G401 (cell line): ENCODE results near the gene MRPS31. TPM values are rescaled to one million over a fixed set of nuclear protein-coding genes. Genes with fewer than 3 reads are reported as not detected.

Experiments
- DNase-seq: peaks from one replicate; pipeline ENCODE4 v3.0.0-alpha.2; 2015; ENCODE audit warnings: low spot score
- in situ Hi-C: cut with HindIII; loops from 2 replicates; pipeline ENCODE4 v1.10.0; 2016; ENCODE audit warnings: low sequenced_read_pairs, mixed read lengths
- total RNA-seq: library from RNA; depleted of rRNA; stranded (reverse); fragments of >200 nt; shearing (Covaris generic); gene quantifications from 2 replicates; pipeline ENCODE4 v1.2.3, GENCODE V29; 2014; rRNA removed

MRPS31 gene
- total RNA-seq, 1 experiment from 2014 or later = 42.3 TPM

- no peak for DNase-seq
- in situ Hi-C loops = no loop called here
Observed at GRCh38 chr13:40681341-40682146, 89.4 kb downstream of the MRPS31 start.

DNA sequence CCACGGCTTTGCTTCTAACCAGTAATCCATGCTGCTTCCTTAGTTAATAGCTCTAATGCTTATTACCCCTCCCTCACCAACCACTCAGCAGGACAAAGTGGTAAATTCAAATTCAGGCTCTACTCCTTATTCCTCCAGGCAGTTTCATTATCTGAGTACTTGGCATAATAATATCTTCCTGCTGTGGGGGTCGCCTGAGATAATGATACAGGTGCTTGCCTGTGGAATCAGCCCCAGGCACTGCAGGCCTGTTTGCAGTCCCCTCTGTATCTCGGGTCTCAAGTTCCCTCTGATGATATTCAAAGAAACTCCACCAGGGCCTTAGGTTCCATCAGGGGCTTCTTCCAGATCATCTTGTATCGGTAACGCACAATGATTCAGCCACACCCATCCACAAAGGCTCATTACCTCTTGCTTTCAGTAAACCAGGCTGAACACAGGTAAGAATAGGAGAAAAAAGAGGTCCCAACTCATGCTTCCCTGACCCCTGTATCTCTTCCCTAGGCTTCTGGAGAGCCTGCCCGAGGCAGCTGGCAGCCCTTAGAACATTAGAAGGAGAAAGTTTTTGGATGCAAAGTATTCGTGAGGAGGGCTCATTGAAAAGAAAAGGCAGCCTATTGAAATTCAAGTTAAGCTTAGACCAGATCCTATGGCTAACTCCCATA is 90.2 kb downstream of the MRPS31 start:
- in situ Hi-C loops = no loop called here
- DNase-seq = no peak

- no peak for DNase-seq
- in situ Hi-C loops = no loop called here
Observed at GRCh38 chr13:40679480-40679985, 91.5 kb downstream of the MRPS31 start.

Other genes starting within 250 kb of the MRPS31 start
- gene FOXO1, start 104.5 kb downstream of the MRPS31 start, total RNA-seq = 0.12 and 0.17 TPM in 2 replicates
- 66.5 and 75.0 TPM in 2 replicates for gene SLC25A15, start 18.4 kb upstream of the MRPS31 start, total RNA-seq
- gene ELF1, start 248.1 kb upstream of the MRPS31 start, total RNA-seq = 6.7 and 9.0 TPM in 2 replicates